Activated naive CD8-positive, alpha-beta T cell treated with anti-CD3 and anti-CD28 coated beads, Interleukin-2, amount 50 U/mL, for 24 hours (primary cell): ENCODE measurements around the gene FAM163B.
A peak's percentile ranks its signal among the peaks of the same experiment; 100 is the strongest.

Experiments used
- ATAC-seq: fragments of 150-1000 bp; cut with Tn5 transposase; one replicate; pipeline ENCODE4 v1.10.0; 2021
- DNase-seq: peaks from one replicate; pipeline ENCODE4 v3.0.0; 2021
- H3K27ac Mint-ChIP-seq: one replicate; pipeline ENCODE4 v1.8.0; 2021; ENCODE audit warnings: mild to moderate bottlenecking, mixed read lengths
- H3K27me3 Mint-ChIP-seq: one replicate; pipeline ENCODE4 v1.8.0; 2021; ENCODE audit warnings: mixed read lengths
- H3K36me3 Mint-ChIP-seq: one replicate; pipeline ENCODE4 v1.8.0; 2021; ENCODE audit warnings: low read depth, mixed read lengths
- H3K4me1 Mint-ChIP-seq: one replicate; pipeline ENCODE4 v1.8.0; 2021; ENCODE audit warnings: mixed read lengths
- H3K4me3 Mint-ChIP-seq: one replicate; pipeline ENCODE4 v1.8.0; 2021; ENCODE audit warnings: mild to moderate bottlenecking, moderate library complexity, mixed read lengths
- H3K9me3 Mint-ChIP-seq: one replicate; pipeline ENCODE4 v1.8.0; 2021; ENCODE audit warnings: mixed read lengths

The FAM163B gene

DNA sequence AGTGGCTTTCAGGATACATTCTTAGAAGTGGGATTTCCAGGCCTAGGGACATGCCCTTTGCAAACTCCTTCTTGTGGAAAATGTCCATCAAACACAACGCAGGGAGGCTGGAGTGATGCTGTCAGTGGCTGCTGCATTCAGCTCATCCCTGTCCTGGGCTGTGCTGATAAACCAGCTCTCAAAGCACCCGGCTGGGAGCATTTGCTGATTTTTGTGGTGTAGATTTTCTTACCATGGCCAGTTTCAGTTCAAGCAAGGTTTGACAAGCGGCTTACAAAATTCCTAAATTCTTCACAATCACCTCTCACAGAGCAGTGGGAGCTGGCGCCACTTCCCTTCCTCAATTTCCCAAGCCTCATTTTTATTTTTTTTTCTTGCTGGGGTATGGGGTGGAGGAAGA is 28.2 kb downstream of the FAM163B start:
- H3K27ac Mint-ChIP-seq: no peak overlapping the region
- H3K36me3 Mint-ChIP-seq: no peaks in the 10 kb centered on the region
- no peak for DNase-seq
- no peaks in the 10 kb centered on the region for H3K9me3 Mint-ChIP-seq
- no peak for ATAC-seq
- H3K4me3 Mint-ChIP-seq: no peak overlapping the region
- peaks cover 5% of the 10 kb centered on the region for H3K4me1 Mint-ChIP-seq
- H3K27me3 Mint-ChIP-seq: peaks cover 45% of the 10 kb centered on the region

DNA sequence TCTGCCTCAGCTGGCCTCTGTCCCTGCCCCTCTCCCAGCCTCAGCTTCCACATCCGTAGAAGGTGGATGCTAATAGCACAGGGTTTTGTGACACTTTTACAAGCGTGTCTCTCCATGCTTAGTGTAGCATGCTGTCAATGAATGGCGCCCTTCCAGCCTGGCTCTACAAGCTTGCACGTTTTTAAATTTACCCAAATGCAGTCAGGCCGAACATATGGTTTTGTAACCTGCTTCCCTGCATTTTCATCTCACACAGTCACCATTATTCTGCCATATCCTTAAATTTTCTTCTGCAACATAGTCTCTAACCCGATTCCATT is 28.8 kb downstream of the FAM163B start:
- peaks cover 42% of the 10 kb centered on the region for H3K27me3 Mint-ChIP-seq

DNA sequence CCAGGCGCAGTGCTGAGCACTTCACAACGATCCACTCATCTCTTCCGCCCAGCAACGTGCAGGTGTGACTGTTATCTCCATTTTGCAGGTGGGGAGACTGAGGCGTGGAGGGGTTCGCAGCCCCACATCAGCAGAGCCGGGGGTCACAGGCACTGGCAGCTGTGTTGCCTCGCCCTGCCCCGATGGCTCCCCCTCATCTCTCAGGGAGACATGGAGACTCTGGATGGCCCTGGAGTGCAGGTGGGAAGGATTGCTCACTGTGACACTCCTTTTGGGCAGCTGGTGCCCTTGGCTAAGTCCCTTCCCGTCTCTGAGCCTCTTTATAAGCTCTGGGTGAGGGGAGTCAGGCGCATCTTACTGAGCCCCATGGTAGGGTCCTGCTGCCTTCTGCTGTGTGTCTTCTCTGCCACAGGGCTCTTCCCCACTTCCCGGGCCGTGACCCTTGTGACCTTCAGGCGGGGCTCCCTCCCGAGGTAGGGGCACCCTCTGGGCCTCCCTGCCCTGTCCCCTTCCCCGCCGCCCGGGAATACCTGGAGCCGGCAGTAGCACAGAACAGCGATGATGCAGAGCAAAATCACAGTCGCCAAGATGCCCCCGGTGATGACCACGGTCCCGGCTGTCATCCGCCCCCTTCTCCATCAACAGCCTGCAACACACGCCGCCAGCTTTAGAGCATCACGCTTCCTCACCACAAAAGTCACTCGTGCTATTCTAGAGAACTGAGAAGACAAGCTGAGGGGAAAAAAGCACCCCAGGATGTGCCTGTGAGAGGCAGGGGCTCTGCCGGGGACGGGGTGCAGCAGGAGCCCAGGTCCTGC is 29.4 kb downstream of the FAM163B start:
- H3K27me3 Mint-ChIP-seq: peaks cover 39% of the 10 kb centered on the region
- ATAC-seq (no peak), DNase-seq (no peak)
- H3K36me3 Mint-ChIP-seq: no peaks in the 10 kb centered on the region
- H3K4me3 Mint-ChIP-seq: no peak overlapping the region
- H3K4me1 Mint-ChIP-seq: peaks cover 4% of the 10 kb centered on the region
- no peak overlapping the region for H3K27ac Mint-ChIP-seq
- no peaks in the 10 kb centered on the region for H3K9me3 Mint-ChIP-seq

More for the DNA sequence above, 28.8 kb downstream of the FAM163B start:
- Mint-ChIP-seq H3K36me3 (no peaks in the 10 kb centered on the region), H3K4me1 (peaks cover 5% of the 10 kb centered on the region), H3K9me3 (no peaks in the 10 kb centered on the region), H3K4me3 (no peak overlapping the region), H3K27ac (no peak overlapping the region)
- DNase-seq (no peak), ATAC-seq (no peak)

DNA sequence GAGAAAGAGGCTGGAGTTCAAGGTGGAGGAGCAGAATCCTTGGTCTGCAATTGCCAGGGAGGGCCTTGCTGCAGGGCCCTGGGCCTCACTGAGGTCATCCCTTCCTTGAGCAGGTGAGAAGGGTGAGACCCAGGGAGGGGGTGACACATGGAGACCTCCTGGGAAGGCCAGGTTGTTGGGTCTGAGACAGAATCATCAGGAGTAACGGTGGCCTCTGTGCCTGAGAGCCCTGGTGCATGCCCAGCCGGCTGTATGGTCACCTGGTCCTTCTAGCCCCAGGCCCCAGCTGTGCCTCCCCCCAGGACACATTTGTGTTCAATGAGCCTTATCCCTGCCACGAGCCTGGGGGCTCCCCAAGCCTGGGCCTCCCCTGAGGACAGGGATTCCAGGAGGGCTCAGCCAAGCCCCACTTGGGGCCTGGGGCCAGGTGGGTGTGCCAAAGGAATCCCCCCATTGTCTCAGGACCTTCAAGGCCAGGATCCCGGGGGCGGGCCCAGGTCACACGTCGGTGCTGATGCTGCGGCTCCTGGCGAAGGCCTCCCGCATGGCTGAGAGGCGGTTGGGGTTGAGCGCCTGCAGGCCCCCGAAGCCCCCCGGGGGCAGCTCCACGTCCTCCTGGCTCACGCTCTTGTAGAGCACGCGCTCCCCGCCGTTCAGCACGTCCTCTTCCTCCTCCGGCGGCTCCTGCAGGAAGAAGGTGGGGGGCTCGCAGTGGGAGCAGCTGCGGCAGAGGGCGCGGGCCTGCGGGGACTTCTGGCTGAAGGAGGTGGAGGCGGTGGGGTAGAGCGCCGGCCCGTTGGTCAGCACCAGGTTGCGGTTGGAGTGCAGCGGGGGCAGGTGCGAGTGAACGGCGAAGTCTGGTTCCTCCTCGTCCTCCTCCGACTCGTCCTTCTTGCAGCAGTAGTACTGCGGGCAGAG is 30.4 kb downstream of the FAM163B start:
- ATAC-seq: peak; percentile 11
- Mint-ChIP-seq H3K27me3 (peaks cover 31% of the 10 kb centered on the region), H3K36me3 (no peaks in the 10 kb centered on the region)

DNA sequence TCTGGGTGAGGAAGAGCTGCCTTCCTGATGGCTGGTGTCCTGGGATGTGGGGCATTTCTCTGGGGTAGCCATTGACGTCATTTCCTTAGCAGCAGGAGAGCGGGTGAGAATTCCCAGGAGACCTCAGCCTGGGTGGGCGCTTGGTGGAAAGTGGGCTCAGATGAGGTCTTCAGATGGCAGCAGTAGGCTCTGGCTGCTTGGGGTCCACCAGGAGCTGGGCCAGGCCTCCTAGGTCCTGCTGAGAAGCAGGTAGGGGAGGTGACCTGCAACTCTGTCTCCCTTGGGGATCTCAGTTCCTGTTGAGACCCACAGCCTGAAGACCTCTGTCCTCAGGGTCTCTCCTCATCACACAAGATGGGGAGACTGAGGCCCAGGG is 31.5 kb downstream of the FAM163B start:
- Mint-ChIP-seq H3K9me3 (no peaks in the 10 kb centered on the region), H3K4me1 (peaks cover 4% of the 10 kb centered on the region), H3K27me3 (peaks cover 30% of the 10 kb centered on the region), H3K4me3 (no peak overlapping the region), H3K36me3 (no peaks in the 10 kb centered on the region), H3K27ac (no peak overlapping the region)
- no peak for ATAC-seq
- DNase-seq: no peak

More for the DNA sequence above, 30.4 kb downstream of the FAM163B start:
- no peak for DNase-seq
- H3K27ac Mint-ChIP-seq: no peak overlapping the region
- peaks cover 4% of the 10 kb centered on the region for H3K4me1 Mint-ChIP-seq
- H3K4me3 Mint-ChIP-seq: no peak overlapping the region
- H3K9me3 Mint-ChIP-seq: no peaks in the 10 kb centered on the region

DNA sequence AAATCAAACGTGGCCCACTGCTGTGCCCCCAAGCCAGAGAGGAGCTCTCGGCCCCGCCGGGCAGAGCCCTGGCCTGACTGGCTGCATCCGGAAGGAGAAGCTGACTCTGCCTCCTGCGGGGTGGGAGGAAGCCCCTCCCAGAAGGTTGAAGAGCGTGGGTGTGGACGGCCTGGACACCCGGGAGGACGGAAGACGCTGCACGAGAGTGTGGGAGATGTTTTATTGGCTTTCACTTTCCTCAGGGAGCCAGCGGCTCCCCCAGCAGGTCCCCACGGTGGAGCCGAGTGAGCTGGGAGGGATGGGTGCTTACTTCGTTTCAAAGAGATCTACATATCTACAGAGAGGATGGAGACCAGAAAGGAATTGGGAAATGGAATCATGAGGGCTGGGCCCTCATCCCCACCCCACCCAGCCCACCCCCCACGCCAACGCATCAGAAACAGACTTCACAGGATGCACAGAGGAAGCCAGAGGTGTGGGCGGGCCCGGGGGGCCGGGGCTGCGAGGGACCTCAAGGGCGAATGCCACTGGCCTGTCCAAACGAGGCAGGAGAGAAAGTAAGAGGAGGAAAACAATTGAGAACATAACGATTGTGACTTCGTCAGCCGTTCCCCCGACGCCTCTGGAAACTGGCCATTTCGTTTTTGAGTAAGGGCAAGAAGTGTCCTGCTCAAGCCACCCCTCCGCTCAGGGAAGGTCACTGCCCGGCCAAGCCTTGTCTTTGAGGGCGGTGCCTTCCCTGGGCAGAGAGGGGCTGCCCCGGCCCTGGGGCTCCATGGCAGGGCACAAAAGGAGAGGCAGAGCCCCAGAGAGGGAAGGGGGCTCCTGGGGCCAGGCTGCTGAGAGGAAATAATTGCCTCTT is 32.1 kb downstream of the FAM163B start:
- DNase-seq (no peak), ATAC-seq (no peak)
- H3K36me3 Mint-ChIP-seq: no peaks in the 10 kb centered on the region
- no peak overlapping the region for H3K4me3 Mint-ChIP-seq
- H3K9me3 Mint-ChIP-seq: no peaks in the 10 kb centered on the region
- H3K4me1 Mint-ChIP-seq: peaks cover 4% of the 10 kb centered on the region
- no peak overlapping the region for H3K27ac Mint-ChIP-seq
- peaks cover 30% of the 10 kb centered on the region for H3K27me3 Mint-ChIP-seq

DNA sequence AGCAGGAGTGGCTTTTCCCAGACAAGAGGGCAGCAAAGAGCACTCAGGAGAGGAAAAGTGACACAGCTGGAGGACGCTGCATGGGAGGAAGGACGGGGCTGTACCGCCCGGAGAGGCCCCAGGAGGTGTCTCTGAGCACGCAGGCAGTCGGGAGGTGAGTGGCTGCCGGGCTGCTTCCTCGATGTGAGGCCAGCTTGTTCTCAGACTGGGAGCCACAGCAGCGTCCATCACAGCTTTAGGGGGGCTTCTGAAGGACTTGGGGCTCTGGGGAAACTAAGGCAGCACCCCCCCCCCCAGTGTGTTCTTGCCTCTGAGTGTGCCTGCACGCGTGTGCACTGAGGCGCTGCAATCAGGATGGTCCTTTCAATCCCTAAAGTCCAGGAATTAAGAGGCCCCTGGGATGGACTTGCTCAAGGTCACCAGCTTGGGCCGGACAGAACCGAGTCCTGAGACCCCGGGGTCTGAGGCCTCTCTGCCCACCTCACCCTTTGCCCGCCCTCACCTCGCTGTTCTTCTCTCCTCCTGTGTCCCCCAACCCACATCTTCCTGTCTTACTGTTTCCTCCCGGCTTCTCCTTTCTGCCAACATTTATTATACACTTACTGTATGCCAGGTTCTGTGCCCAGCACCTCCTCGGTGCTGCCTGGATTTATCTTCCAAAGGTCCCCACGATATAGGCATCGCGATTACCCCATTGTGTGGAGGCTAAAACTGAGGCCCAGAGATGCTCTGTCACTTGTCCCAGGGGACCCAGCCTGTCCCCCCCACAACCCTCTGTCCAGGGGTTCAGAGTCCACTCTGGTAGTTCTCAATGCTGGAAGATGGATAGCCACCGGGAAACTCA is 32.9 kb downstream of the FAM163B start:
- peaks cover 4% of the 10 kb centered on the region for H3K4me1 Mint-ChIP-seq
- peaks cover 30% of the 10 kb centered on the region for H3K27me3 Mint-ChIP-seq
- no peaks in the 10 kb centered on the region for H3K9me3 Mint-ChIP-seq
- DNase-seq: no peak
- H3K4me3 Mint-ChIP-seq: no peak overlapping the region
- no peak overlapping the region for H3K27ac Mint-ChIP-seq
- no peaks in the 10 kb centered on the region for H3K36me3 Mint-ChIP-seq
- no peak for ATAC-seq

DNA sequence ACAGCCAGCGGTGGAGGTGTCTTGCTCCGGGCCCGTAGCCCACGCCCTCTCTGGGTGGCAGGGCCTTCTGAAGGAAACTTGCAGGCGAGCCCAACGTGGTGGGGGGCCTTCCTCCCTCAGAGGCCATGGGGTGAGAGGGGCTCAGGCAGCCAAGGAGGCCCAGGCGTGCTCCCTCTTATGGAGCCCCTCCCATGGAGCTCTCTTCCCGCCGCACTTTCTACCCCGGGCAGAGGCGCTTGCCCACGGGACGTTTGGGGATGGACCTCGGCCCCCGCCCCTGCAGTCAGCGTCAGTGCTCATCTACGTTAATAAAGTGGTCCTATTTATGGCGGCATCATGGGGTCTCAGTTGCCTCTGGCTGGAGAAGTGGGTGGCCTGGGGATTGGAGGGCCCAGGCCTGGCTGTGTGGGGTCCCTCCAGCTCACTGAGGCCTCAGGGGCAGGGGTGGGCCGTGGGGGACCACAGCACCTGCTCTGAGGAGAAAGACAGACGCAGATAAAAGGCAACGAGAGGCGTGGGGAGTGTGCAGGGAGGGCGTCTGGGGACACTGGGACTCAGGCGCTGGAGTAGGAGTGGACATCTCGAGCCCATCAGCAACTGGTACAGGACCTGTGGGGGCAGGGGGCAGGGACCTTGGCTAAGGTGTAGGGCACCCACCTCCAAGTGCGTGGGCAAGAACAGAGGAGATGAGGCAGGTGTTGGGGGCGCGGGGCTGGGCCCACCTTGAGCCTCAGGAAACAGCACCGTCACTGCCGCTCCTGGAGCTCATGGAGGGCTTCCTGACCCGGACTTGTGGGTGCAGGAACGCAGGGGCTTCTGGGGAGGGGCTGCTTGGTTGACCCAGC is 33.8 kb downstream of the FAM163B start:
- Mint-ChIP-seq H3K36me3 (no peaks in the 10 kb centered on the region), H3K27me3 (peaks cover 27% of the 10 kb centered on the region), H3K4me1 (peaks cover 4% of the 10 kb centered on the region), H3K4me3 (no peak overlapping the region), H3K9me3 (no peaks in the 10 kb centered on the region), H3K27ac (no peak overlapping the region)
- ATAC-seq (no peak), DNase-seq (no peak)

DNA sequence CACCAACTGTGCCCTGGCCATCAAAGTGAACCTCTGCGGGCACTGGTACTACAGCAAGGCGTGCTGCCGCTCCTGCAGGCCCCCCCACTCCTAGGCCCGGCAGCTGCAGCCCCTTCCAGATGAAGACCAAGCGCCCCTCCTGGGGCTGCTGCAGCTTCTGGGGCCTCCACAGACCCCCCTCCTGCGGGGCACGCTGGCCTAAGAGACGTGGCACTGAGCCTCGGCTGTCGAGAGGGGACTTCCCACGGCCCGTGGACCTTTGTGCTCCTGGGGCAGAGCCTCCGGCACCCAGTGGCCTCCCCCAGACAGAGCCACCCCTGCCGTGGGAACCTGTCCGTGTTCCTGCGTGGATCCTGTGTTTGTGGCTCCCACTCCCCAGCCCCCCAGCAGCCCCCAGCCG is 34.4 kb downstream of the FAM163B start:
- no peak for ATAC-seq
- H3K4me3 Mint-ChIP-seq: no peak overlapping the region

DNA sequence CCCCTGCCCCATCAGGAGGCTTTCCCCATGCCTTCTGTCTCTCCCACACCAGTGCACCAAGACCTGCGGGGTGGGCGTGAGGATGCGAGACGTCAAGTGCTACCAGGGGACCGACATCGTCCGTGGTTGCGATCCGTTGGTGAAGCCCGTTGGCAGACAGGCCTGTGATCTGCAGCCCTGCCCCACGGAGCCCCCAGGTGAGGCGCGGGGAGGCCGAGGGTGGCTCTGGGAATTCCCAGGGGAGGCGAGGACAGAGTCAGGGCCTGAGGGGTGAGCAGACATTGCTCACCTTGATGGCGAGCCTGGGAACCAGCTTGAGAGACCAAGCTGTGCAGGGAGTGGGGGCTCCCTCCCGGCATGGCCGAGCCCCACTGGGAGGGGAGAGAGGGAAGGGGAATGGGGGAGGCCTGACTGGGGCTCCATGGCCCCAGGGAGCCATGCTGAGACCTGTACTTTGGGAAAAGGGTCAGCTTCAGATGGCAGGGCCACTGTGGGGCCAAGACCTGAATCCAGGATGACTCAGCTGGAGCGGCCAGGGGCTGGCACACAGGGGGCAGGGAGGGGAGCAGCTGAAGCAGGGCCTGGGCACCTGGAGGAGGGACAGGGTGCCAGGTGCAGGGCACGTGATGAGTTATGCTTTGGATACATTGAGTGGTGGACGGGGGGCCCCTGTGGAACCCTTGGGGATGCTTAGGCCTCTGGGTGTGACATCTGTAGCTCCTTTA is 35.2 kb downstream of the FAM163B start:
- no peak overlapping the region for H3K27ac Mint-ChIP-seq
- peaks cover 4% of the 10 kb centered on the region for H3K4me1 Mint-ChIP-seq
- peaks cover 18% of the 10 kb centered on the region for H3K27me3 Mint-ChIP-seq
- H3K9me3 Mint-ChIP-seq: no peaks in the 10 kb centered on the region
- no peak overlapping the region for H3K4me3 Mint-ChIP-seq
- no peak for DNase-seq
- no peak for ATAC-seq
- H3K36me3 Mint-ChIP-seq: no peaks in the 10 kb centered on the region

More for the DNA sequence above, 34.4 kb downstream of the FAM163B start:
- Mint-ChIP-seq H3K9me3 (no peaks in the 10 kb centered on the region), H3K27me3 (peaks cover 24% of the 10 kb centered on the region), H3K4me1 (peaks cover 4% of the 10 kb centered on the region), H3K36me3 (no peaks in the 10 kb centered on the region), H3K27ac (no peak overlapping the region)
- DNase-seq: no peak

DNA sequence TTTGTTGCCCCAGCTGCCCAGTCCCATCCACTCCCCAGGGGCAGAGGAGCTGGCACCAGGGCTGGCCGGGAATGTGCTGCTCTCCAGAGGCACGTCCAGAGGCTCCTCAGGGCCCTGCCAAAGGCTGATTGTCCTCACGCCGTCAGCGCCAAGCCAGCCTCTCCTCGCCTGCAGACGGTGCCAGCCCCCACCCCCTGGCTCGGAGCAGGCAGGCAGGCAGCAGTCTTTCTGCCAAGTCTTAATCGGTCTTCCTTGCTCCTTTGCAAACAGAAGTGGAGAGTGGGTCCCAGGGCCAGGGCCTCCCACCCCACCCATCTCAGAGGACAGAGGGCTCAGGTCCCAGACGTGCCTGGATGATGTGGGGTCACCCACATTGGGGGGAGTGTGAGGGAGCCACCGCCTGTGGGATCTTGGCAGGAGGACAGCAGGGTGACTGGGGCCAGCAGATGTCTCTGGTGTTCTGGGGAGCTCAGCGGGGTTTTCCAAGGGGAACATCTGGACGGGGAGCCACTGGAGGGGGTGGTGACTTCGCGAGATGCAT is 36.3 kb downstream of the FAM163B start:
- DNase-seq (no peak), ATAC-seq (no peak)
- Mint-ChIP-seq H3K4me3 (no peak overlapping the region), H3K27me3 (peaks cover 13% of the 10 kb centered on the region), H3K36me3 (no peaks in the 10 kb centered on the region), H3K9me3 (no peaks in the 10 kb centered on the region), H3K27ac (no peak overlapping the region), H3K4me1 (peaks cover 4% of the 10 kb centered on the region)

DNA sequence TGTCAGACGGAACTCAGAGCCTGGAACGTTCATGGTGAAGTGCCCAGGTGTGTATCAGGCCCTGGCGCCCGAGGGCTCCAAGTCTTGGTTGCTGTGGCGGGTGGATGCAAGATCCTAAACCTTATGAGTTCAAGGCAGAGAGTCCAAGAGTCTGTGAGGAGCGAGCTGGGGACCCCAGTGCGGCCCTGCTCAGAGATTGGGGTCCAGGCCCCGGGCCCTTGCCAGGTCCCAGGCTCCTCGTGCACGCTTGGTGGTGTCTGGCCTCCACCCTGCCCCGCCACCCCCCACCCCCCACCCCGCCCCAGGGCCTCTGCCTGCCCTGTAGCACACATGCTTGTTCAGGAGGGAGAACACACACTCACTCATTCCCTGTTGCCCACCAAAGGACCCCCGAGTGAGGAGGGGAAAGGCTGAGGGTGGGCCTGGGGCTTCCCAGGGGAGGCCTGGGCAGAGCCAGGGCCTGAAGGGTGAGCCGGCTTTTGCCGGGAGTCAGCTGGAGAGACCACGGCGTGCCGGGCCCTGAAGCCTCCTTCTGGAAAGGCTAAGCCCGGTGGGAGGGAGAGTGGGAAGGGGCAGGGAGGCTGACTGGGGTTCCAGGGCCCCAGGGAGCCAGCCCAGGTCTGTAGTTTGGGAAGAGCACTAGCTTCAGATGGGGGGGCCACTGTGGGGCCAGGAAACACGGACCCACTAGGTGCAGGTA is 37.1 kb downstream of the FAM163B start:
- no peaks in the 10 kb centered on the region for H3K9me3 Mint-ChIP-seq
- H3K36me3 Mint-ChIP-seq: no peaks in the 10 kb centered on the region
- DNase-seq (no peak), ATAC-seq (peak; percentile 4)
- H3K4me1 Mint-ChIP-seq: peaks cover 4% of the 10 kb centered on the region
- H3K27me3 Mint-ChIP-seq: peaks cover 9% of the 10 kb centered on the region
- no peak overlapping the region for H3K27ac Mint-ChIP-seq
- H3K4me3 Mint-ChIP-seq: no peak overlapping the region
